ENCODE data around the gene PKIG. TPM values are rescaled to one million over a fixed set of nuclear protein-coding genes. Genes with fewer than 3 reads are reported as not detected.

The PKIG gene
- total and polyA plus RNA-seq, 9 of the 15 experiments (the other 6 are each of a cell fraction or from before 2014, with no cell fraction given) = 0.13 to 7.0 (median 4.7) TPM

DNA sequence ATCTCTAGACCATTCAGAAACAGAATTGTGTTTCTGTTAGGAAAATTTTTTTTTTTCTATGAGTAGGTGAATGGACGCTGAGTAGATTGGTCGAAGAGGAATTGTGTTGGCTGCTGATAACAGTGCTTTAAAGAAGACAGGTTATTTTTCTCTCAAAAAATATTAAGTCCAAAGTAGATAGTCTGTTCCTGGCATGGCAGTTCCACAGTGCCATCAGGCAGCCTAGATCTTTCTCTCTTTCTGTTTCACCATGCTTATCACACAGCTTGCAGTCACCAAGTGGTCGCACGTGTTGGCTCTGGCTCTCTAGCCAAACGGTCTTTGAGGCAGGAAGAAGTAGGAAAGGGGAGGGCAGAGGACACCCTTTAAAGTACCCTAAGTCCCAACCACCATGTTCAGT lies 38.1 kb upstream of the PKIG start (continued):
- TF ChIP-seq MYC (IDR thresholded peaks at IDR 0.05; ENCODE audit: low read depth, low read length) = peak; percentile 24; the same call in 1 of the 2 replicates
- no peak for TF ChIP-seq MYC (CRISPR knock-in tag; IDR thresholded peaks at IDR 0.05; ENCODE audit: borderline replicate concordance, low read depth)
- TF ChIP-seq ZNF77 (CRISPR knock-in tag; IDR thresholded peaks at IDR 0.05) = no peak
- TF ChIP-seq TSC22D4 (tag; IDR thresholded peaks at IDR 0.05) = no peak
- TF ChIP-seq E2F3 (CRISPR knock-in tag; IDR thresholded peaks at IDR 0.05) = no peak
- TF ChIP-seq, protein P1, sequence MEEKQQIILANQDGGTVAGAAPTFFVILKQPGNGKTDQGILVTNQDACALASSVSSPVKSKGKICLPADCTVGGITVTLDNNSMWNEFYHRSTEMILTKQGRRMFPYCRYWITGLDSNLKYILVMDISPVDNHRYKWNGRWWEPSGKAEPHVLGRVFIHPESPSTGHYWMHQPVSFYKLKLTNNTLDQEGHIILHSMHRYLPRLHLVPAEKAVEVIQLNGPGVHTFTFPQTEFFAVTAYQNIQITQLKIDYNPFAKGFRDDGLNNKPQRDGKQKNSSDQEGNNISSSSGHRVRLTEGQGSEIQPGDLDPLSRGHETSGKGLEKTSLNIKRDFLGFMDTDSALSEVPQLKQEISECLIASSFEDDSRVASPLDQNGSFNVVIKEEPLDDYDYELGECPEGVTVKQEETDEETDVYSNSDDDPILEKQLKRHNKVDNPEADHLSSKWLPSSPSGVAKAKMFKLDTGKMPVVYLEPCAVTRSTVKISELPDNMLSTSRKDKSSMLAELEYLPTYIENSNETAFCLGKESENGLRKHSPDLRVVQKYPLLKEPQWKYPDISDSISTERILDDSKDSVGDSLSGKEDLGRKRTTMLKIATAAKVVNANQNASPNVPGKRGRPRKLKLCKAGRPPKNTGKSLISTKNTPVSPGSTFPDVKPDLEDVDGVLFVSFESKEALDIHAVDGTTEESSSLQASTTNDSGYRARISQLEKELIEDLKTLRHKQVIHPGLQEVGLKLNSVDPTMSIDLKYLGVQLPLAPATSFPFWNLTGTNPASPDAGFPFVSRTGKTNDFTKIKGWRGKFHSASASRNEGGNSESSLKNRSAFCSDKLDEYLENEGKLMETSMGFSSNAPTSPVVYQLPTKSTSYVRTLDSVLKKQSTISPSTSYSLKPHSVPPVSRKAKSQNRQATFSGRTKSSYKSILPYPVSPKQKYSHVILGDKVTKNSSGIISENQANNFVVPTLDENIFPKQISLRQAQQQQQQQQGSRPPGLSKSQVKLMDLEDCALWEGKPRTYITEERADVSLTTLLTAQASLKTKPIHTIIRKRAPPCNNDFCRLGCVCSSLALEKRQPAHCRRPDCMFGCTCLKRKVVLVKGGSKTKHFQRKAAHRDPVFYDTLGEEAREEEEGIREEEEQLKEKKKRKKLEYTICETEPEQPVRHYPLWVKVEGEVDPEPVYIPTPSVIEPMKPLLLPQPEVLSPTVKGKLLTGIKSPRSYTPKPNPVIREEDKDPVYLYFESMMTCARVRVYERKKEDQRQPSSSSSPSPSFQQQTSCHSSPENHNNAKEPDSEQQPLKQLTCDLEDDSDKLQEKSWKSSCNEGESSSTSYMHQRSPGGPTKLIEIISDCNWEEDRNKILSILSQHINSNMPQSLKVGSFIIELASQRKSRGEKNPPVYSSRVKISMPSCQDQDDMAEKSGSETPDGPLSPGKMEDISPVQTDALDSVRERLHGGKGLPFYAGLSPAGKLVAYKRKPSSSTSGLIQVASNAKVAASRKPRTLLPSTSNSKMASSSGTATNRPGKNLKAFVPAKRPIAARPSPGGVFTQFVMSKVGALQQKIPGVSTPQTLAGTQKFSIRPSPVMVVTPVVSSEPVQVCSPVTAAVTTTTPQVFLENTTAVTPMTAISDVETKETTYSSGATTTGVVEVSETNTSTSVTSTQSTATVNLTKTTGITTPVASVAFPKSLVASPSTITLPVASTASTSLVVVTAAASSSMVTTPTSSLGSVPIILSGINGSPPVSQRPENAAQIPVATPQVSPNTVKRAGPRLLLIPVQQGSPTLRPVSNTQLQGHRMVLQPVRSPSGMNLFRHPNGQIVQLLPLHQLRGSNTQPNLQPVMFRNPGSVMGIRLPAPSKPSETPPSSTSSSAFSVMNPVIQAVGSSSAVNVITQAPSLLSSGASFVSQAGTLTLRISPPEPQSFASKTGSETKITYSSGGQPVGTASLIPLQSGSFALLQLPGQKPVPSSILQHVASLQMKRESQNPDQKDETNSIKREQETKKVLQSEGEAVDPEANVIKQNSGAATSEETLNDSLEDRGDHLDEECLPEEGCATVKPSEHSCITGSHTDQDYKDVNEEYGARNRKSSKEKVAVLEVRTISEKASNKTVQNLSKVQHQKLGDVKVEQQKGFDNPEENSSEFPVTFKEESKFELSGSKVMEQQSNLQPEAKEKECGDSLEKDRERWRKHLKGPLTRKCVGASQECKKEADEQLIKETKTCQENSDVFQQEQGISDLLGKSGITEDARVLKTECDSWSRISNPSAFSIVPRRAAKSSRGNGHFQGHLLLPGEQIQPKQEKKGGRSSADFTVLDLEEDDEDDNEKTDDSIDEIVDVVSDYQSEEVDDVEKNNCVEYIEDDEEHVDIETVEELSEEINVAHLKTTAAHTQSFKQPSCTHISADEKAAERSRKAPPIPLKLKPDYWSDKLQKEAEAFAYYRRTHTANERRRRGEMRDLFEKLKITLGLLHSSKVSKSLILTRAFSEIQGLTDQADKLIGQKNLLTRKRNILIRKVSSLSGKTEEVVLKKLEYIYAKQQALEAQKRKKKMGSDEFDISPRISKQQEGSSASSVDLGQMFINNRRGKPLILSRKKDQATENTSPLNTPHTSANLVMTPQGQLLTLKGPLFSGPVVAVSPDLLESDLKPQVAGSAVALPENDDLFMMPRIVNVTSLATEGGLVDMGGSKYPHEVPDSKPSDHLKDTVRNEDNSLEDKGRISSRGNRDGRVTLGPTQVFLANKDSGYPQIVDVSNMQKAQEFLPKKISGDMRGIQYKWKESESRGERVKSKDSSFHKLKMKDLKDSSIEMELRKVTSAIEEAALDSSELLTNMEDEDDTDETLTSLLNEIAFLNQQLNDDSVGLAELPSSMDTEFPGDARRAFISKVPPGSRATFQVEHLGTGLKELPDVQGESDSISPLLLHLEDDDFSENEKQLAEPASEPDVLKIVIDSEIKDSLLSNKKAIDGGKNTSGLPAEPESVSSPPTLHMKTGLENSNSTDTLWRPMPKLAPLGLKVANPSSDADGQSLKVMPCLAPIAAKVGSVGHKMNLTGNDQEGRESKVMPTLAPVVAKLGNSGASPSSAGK (IDR thresholded peaks at IDR 0.05) = peak; percentile 85
- TF ChIP-seq SMAD3 (CRISPR knock-in tag; conservative IDR thresholded peaks at IDR 0.05) = no peak
- TF ChIP-seq, protein P2, sequence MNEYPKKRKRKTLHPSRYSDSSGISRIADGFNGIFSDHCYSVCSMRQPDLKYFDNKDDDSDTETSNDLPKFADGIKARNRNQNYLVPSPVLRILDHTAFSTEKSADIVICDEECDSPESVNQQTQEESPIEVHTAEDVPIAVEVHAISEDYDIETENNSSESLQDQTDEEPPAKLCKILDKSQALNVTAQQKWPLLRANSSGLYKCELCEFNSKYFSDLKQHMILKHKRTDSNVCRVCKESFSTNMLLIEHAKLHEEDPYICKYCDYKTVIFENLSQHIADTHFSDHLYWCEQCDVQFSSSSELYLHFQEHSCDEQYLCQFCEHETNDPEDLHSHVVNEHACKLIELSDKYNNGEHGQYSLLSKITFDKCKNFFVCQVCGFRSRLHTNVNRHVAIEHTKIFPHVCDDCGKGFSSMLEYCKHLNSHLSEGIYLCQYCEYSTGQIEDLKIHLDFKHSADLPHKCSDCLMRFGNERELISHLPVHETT (CRISPR knock-in tag; conservative IDR thresholded peaks at IDR 0.05 in 1 of 2, IDR thresholded peaks at IDR 0.05 in 1 of 2) = 0 out of 4 replicates have a peak, but pooled peaks of 1 of the 2 experiments have one; percentile 17
- peak; percentile 56; the same call in 1 of the 2 replicates for TF ChIP-seq TAL1 (IDR thresholded peaks at IDR 0.05)
- peak; percentile 68 for TF ChIP-seq ARID1B (IDR thresholded peaks at IDR 0.05)
- no peak for TF ChIP-seq RBM39 (optimal IDR thresholded peaks at IDR 0.05; ENCODE audit: low read depth, low read length)

All from K562 (cell line).